Measurements from ENCODE around the gene SH3D21.

DNA sequence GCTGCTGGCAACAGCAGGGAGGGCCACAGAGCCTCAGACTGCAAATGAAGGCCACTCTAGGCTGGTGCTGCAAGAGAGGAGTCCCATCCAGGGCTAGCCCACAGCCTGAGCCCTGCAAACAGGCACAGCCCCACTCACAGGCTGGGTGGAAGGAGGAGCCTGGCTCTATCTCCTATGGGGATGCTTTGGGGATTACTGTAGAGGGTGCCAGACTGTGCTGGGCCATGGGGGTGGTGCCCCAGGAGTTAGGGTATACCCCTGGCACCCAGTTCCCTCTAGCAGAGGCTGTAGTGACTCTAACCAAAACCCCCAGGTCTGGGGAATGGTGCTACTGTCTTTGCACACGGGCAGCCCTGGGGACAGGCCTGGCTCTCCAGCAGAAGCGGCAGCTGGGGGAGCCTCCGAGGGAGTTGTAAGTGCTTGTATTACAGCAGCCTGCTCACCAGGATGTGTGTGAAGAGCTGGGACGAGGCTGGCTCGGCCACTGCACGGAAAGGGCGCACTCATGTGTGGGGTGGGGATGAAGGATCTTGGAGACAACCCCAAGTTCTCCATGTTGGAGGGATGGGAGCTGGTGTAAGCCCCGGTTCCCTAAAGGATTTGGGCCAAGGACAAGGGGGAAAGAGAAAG, 40.7 kb downstream of the SH3D21 start:
- TF ChIP-seq CTCF (IDR thresholded peaks at IDR 0.05; ENCODE audit: low read depth, low read length, poor library complexity, severe bottlenecking) = no peak
- no peak for TF ChIP-seq EZH2phosphoT487 (IDR thresholded peaks at IDR 0.05; ENCODE audit: borderline replicate concordance, low read length)

Data from DOHH2 (cell line).